Panc1 (cell line): Measurements from ENCODE around the gene ASPRV1. TPM values are rescaled to one million over a fixed set of nuclear protein-coding genes. Genes with fewer than 3 reads are reported as not detected.

Experiments used
- ATAC-seq: fragments of 200-7000 bp; cut with Tn5 transposase; 2 replicates; pipeline ENCODE4 v1.9.1; 2020; ENCODE audit warnings: mild to moderate bottlenecking, moderate library complexity
- BruUV-seq: library from RNA; stranded (reverse); fragments of 400-500 nt; replicated peaks from 2 replicates; lab custom pipeline; 2021; lab: Mats Ljungman, UMichigan
- CTCF ChIA-PET: fragments of 300-600 bp; sonication (Branson Sonifier 250); formaldehyde crosslinking; loops from one replicate; lab custom pipeline; 2022; ENCODE audit warnings: antibody characterized with exemption; lab: Charles Lee
- POLR2A ChIA-PET: fragments of 300-600 bp; sonication (Branson Sonifier 250); formaldehyde crosslinking; loops from one replicate; lab custom pipeline; 2022; ENCODE audit warnings: antibody characterized with exemption; lab: Charles Lee
- DNase-seq: peaks from one replicate; pipeline ENCODE4 v3.0.0-alpha.2; 2010; ENCODE audit warnings: low read depth, low spot score
- H3K27ac ChIP-seq: 2 replicates; pipeline ENCODE4 v1.5.1; 2011; ENCODE audit warnings: mild to moderate bottlenecking, low read length, inconsistent platforms
- H3K27me3 ChIP-seq: fragments of 200-500 bp; sonication (Bioruptor generic); 2 replicates; pipeline ENCODE4 v1.6.0; 2014; ENCODE audit warnings: low read length, inconsistent platforms; ENCODE audit not compliant: control insufficient read depth, insufficient read depth
- H3K36me3 ChIP-seq: fragments of 200-500 bp; sonication (Bioruptor generic); 2 replicates; pipeline ENCODE4 v1.5.1; 2014; ENCODE audit warnings: inconsistent platforms, mild to moderate bottlenecking, low read length, moderate library complexity; ENCODE audit not compliant: control insufficient read depth, insufficient read depth
- H3K4me1 ChIP-seq: 2 replicates; pipeline ENCODE4 v1.5.1; 2011; ENCODE audit warnings: inconsistent platforms, mild to moderate bottlenecking, low read length, moderate library complexity; ENCODE audit not compliant: control insufficient read depth, insufficient read depth
- H3K4me3 ChIP-seq, 2 experiments: 2 replicates each; pipeline ENCODE4 v1.5.1; 2011 to 2012; ENCODE audit warnings: low read depth in 2 of 2, low read length in 2 of 2, mild to moderate bottlenecking in 2 of 2, inconsistent platforms in 1 of 2, moderate library complexity in 1 of 2
- H3K9me3 ChIP-seq: fragments of 200-500 bp; sonication (Bioruptor generic); 2 replicates; pipeline ENCODE4 v1.5.1; 2014; ENCODE audit warnings: low read depth, mild to moderate bottlenecking, inconsistent platforms, low read length, moderate library complexity; ENCODE audit not compliant: control insufficient read depth, insufficient read depth
- POLR2AphosphoS5 ChIP-seq: IDR thresholded peaks from 2 replicates; pipeline ENCODE4 v1.6.1; 2012; ENCODE audit warnings: mild to moderate bottlenecking, low read depth, low read length, moderate library complexity
- REST ChIP-seq, 2 experiments: IDR thresholded peaks; 2 replicates each; pipeline ENCODE4 v1.6.1; 2011 to 2012; ENCODE audit warnings: low read depth in 2 of 2, control low read depth in 1 of 2, low read length in 1 of 2, mild to moderate bottlenecking in 1 of 2, moderate library complexity in 1 of 2; ENCODE audit not compliant: insufficient read depth in 1 of 2
- SIN3A ChIP-seq: IDR thresholded peaks from 2 replicates; pipeline ENCODE4 v1.6.1; 2012; ENCODE audit warnings: low read depth, mild to moderate bottlenecking, low read length, moderate library complexity, borderline replicate concordance; ENCODE audit not compliant: insufficient read depth
- TCF7L2 ChIP-seq: IDR thresholded peaks from 2 replicates; pipeline ENCODE4 v1.6.1; 2011; ENCODE audit warnings: mild to moderate bottlenecking, low read depth, low read length, inconsistent platforms
- in situ Hi-C: cut with HindIII; loops from 2 replicates; pipeline ENCODE4 v1.10.0; 2016; ENCODE audit warnings: low sequenced_read_pairs, low pct_unique_long_range_greater_than_20kb
- intact Hi-C: fragments of 100-400 bp; cut with micrococcal nuclease; formaldehyde crosslinking; loops from one replicate; pipeline ENCODE4 v1.10.0; 2022; ENCODE audit not compliant: unreplicated experiment
- total RNA-seq: library from RNA; stranded (reverse); gene quantifications from one replicate; pipeline ENCODE4 v1.2.1, GENCODE V29; 2021; ENCODE audit not compliant: unreplicated experiment
- TF ChIP-seq, protein P1 (sequence below): fragments of 450-650 bp; IDR thresholded peaks from 2 replicates; pipeline ENCODE4 v1.5.1; 2017; ENCODE audit warnings: mild to moderate bottlenecking

The ASPRV1 gene
- total RNA-seq, 1 experiment from 2014 or later, result 0.21 TPM

DNA sequence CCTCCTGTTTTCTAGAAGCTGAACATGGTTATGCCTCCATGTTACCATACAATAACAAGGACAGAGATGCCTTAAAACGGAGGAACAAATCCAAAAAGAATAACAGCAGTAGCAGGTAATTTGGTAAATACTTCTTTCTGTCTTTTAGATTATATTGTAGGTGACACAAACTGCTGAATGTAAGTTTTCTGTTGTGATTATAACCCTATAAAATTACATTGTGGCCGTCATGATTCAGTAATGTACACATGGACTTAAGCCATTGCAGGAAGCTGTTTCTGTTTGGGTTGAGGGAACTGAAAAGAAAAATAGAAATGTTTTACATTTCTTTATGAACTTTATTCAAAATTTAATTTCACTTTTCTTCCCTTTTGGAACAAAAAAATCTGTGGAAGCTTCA lies 45.3 kb downstream of the ASPRV1 start:
- TF ChIP-seq POLR2AphosphoS5 (no peak), SIN3A (no peak), REST (IDR thresholded peaks at IDR 0.05; ENCODE audit: insufficient read depth in 1 of 2, low read depth in 2 of 2, low read length in 1 of 2) (no peak), TCF7L2 (no peak)
- TF ChIP-seq, protein P1, sequence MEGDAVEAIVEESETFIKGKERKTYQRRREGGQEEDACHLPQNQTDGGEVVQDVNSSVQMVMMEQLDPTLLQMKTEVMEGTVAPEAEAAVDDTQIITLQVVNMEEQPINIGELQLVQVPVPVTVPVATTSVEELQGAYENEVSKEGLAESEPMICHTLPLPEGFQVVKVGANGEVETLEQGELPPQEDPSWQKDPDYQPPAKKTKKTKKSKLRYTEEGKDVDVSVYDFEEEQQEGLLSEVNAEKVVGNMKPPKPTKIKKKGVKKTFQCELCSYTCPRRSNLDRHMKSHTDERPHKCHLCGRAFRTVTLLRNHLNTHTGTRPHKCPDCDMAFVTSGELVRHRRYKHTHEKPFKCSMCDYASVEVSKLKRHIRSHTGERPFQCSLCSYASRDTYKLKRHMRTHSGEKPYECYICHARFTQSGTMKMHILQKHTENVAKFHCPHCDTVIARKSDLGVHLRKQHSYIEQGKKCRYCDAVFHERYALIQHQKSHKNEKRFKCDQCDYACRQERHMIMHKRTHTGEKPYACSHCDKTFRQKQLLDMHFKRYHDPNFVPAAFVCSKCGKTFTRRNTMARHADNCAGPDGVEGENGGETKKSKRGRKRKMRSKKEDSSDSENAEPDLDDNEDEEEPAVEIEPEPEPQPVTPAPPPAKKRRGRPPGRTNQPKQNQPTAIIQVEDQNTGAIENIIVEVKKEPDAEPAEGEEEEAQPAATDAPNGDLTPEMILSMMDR, result no peak
- peak overlapping the region; percentile 63 to 80 for H3K4me3 ChIP-seq
- no peaks in the 10 kb centered on the region for H3K27me3 ChIP-seq
- ATAC-seq (no peak), DNase-seq (no peak)
- H3K36me3 ChIP-seq, result peaks cover 7% of the 10 kb centered on the region
- TSS peak; percentile 69 for BruUV-seq
- intact Hi-C loops (no loop called here), in situ Hi-C loops (no loop called here)
- CTCF ChIA-PET, result interaction anchor here (0.6 kb wide), 1 partner anchor 158 kb away, joined by 7 read pairs; no protein-coding TSS in a partner anchor
- H3K27ac ChIP-seq, result peak overlapping the region; percentile 55
- POLR2A ChIA-PET, result no interaction called here
- peaks cover 20% of the 10 kb centered on the region for H3K4me1 ChIP-seq
- H3K9me3 ChIP-seq, result no peaks in the 10 kb centered on the region

- Histone ChIP-seq H3K4me1 (peaks cover 20% of the 10 kb centered on the region), H3K27me3 (no peaks in the 10 kb centered on the region), H3K4me3 (peak within 1 kb of the TSS; percentile 73 to 80), H3K9me3 (no peaks in the 10 kb centered on the region), H3K27ac (peak within 1 kb of the TSS; percentile 89), H3K36me3 (peaks cover 7% of the 10 kb centered on the region)
- intact Hi-C loops (loop anchor here (5.0 kb wide), 2 partner anchors 157 to 227 kb away; no protein-coding TSS in a partner anchor), in situ Hi-C loops (no loop called here)
- ChIA-PET POLR2A (interaction anchor here (0.6 to 1.6 kb wide), 17 partner anchors 12 to 378 kb away, joined by 3 to 15 read pairs (median 5); partner anchors contain the start of genes C2orf42, PCYOX1, SNRNP27 and SNRPG), CTCF (interaction anchor here (0.6 to 1.8 kb wide), 3 partner anchors 156 to 228 kb away, joined by 6 to 20 read pairs (median 7); no protein-coding TSS in a partner anchor)
- DNase-seq (no peak), ATAC-seq (0 out of 2 replicates have a peak, but pooled peaks have one; percentile 1)
- BruUV-seq, result no TSS peak
- TF ChIP-seq, protein P1, result no peak
- peak; percentile 92; the same call in 1 of the 2 replicates for TF ChIP-seq SIN3A
Measured at GRCh38 chr2:69914950-69915945, 46.2 kb downstream of the ASPRV1 start, which contains the start of gene MXD1. TSS of gene MXD1 (plus strand) at chr2:69915109. CDS start at chr2:69915331, 222 bp downstream.
